WTC11 (cell line): ENCODE data around the gene THAP9. TPM values are rescaled to one million over a fixed set of nuclear protein-coding genes. Genes with fewer than 3 reads are reported as not detected.

Source experiments
- ATAC-seq: fragments of 200-7000 bp; cut with Tn5 transposase; 2 replicates; pipeline ENCODE4 v1.10.0; 2021; ENCODE audit warnings: mild to moderate bottlenecking, moderate library complexity
- CTCF ChIA-PET: fragments of 300-600 bp; sonication (Branson Sonifier 250); formaldehyde crosslinking; loops from one replicate; lab custom pipeline; 2021; ENCODE audit warnings: antibody characterized with exemption; lab: Charles Lee
- POLR2A ChIA-PET: fragments of 350-600 bp; sonication (Branson Sonifier 250); formaldehyde crosslinking; loops from one replicate; lab custom pipeline; 2021; ENCODE audit warnings: antibody characterized with exemption; lab: Charles Lee
- DNase-seq: peaks from one replicate; pipeline ENCODE4 v3.0.0; 2021; ENCODE audit warnings: low spot score
- H3K27ac Mint-ChIP-seq: 2 replicates; pipeline ENCODE4 v1.8.0; 2021; ENCODE audit warnings: mixed read lengths
- H3K27me3 Mint-ChIP-seq: 2 replicates; pipeline ENCODE4 v1.8.0; 2021; ENCODE audit warnings: low read depth, mild to moderate bottlenecking, moderate library complexity, mixed read lengths
- H3K36me3 Mint-ChIP-seq: 2 replicates; pipeline ENCODE4 v1.8.0; 2021; ENCODE audit warnings: mixed read lengths
- H3K4me1 Mint-ChIP-seq: 2 replicates; pipeline ENCODE4 v1.8.0; 2022; ENCODE audit warnings: mixed read lengths
- H3K4me3 Mint-ChIP-seq: 2 replicates; pipeline ENCODE4 v1.8.0; 2021; ENCODE audit warnings: mild to moderate bottlenecking, moderate library complexity, mixed read lengths
- H3K9me3 Mint-ChIP-seq: 2 replicates; pipeline ENCODE4 v1.8.0; 2021; ENCODE audit warnings: mixed read lengths
- ATF1 ChIP-seq: sonication (generic); formaldehyde crosslinking; IDR thresholded peaks from 2 replicates; pipeline ENCODE4 v1.8.1; 2023; ENCODE audit warnings: mild to moderate bottlenecking, moderate library complexity, missing genetic modification reagents
- CBFB ChIP-seq: sonication (generic); formaldehyde crosslinking; IDR thresholded peaks from 2 replicates; pipeline ENCODE4 v1.8.1; 2022; ENCODE audit warnings: mild to moderate bottlenecking, low read depth, missing genetic modification reagents
- E2F1 ChIP-seq: sonication (generic); formaldehyde crosslinking; IDR thresholded peaks from 2 replicates; pipeline ENCODE4 v1.8.0; 2022; ENCODE audit warnings: mild to moderate bottlenecking, missing genetic modification reagents
- E2F4 ChIP-seq: sonication (generic); formaldehyde crosslinking; IDR thresholded peaks from 2 replicates; pipeline ENCODE4 v1.8.1; 2022; ENCODE audit warnings: low read depth, mild to moderate bottlenecking, moderate library complexity, missing genetic modification reagents, borderline replicate concordance
- FOXJ3 ChIP-seq: sonication (generic); formaldehyde crosslinking; IDR thresholded peaks from 2 replicates; pipeline ENCODE4 v1.9.0; 2021; ENCODE audit warnings: missing genetic modification reagents, mild to moderate bottlenecking, borderline replicate concordance
- HMGA2 ChIP-seq: fragments of 250-450 bp; sonication (Bioruptor Pico); IDR thresholded peaks from 2 replicates; pipeline ENCODE4 v1.4.0; 2021; ENCODE audit warnings: mild to moderate bottlenecking, moderate library complexity
- PRDM15 ChIP-seq: sonication (generic); formaldehyde crosslinking; IDR thresholded peaks from 2 replicates; pipeline ENCODE4 v1.8.0; 2022; ENCODE audit warnings: missing genetic modification reagents
- SMAD4 ChIP-seq: sonication (generic); formaldehyde crosslinking; IDR thresholded peaks from 2 replicates; pipeline ENCODE4 v1.8.0; 2022; ENCODE audit warnings: mild to moderate bottlenecking, missing genetic modification reagents
- SP1 ChIP-seq: sonication (generic); formaldehyde crosslinking; conservative IDR thresholded peaks from 2 replicates; pipeline ENCODE4 v1.8.1; 2022; ENCODE audit warnings: missing genetic modification reagents
- TP53 ChIP-seq: sonication (generic); formaldehyde crosslinking; IDR thresholded peaks from 2 replicates; pipeline ENCODE4 v1.8.1; 2023; ENCODE audit warnings: mild to moderate bottlenecking, missing genetic modification reagents
- ZBTB43 ChIP-seq: sonication (generic); formaldehyde crosslinking; IDR thresholded peaks from 2 replicates; pipeline ENCODE4 v1.8.1; 2023; ENCODE audit warnings: mild to moderate bottlenecking, missing genetic modification reagents
- ZNF263 ChIP-seq: sonication (generic); formaldehyde crosslinking; IDR thresholded peaks from 2 replicates; pipeline ENCODE4 v1.8.1; 2022; ENCODE audit warnings: low read depth, mild to moderate bottlenecking, moderate library complexity, missing genetic modification reagents
- total RNA-seq: library from RNA; stranded (reverse); gene quantifications from 3 replicates; pipeline ENCODE4 v1.2.3, GENCODE V29; 2021
- TF ChIP-seq, protein P1 (sequence below): sonication (generic); formaldehyde crosslinking; IDR thresholded peaks from 2 replicates; pipeline ENCODE4 v1.8.0; 2023; ENCODE audit warnings: missing genetic modification reagents
- TF ChIP-seq, protein P2 (sequence below): fragments of 250-450 bp; sonication (Bioruptor Pico); IDR thresholded peaks from 2 replicates; pipeline ENCODE4 v1.9.0; 2021; ENCODE audit warnings: mild to moderate bottlenecking
- TF ChIP-seq, protein P3 (sequence below): fragments of 200-600 bp; IDR thresholded peaks from 2 replicates; pipeline ENCODE4 v1.8.0; 2022; ENCODE audit warnings: antibody characterized with exemption
- TF ChIP-seq, protein P4 (sequence below): fragments of 250-450 bp; sonication (Bioruptor Pico); conservative IDR thresholded peaks from 2 replicates; pipeline ENCODE4 v1.9.0; 2021; ENCODE audit warnings: mild to moderate bottlenecking

THAP9 gene
- total RNA-seq, 1 experiment from 2014 or later: 17.7 TPM

DNA sequence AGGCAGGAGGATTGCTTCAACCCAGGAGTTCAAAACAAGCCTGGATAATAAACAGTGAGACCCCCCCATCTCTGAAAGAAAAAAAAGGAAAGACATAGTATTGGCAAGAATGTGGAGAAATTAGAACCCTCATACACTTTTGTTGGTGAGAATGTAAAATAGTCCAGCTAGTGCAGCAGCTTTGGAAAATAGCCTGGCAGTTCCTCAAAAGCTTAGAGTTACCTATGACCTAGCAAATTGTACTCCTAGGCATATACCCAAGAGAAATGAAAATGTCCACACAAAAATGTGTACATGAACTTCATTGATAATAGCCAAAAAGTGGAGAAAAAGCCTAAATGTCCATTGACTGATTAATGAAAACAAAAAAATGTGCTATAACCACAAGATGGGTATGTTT lies 21.3 kb downstream of the THAP9 start (continued):
- no peak for TF ChIP-seq PRDM15
- no peak for TF ChIP-seq ATF1 (CRISPR knock-in tag)
- TF ChIP-seq E2F4 (CRISPR knock-in tag): no peak
- TF ChIP-seq, protein P1, sequence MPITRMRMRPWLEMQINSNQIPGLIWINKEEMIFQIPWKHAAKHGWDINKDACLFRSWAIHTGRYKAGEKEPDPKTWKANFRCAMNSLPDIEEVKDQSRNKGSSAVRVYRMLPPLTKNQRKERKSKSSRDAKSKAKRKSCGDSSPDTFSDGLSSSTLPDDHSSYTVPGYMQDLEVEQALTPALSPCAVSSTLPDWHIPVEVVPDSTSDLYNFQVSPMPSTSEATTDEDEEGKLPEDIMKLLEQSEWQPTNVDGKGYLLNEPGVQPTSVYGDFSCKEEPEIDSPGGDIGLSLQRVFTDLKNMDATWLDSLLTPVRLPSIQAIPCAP (CRISPR knock-in tag): no peak
- TF ChIP-seq, protein P2, sequence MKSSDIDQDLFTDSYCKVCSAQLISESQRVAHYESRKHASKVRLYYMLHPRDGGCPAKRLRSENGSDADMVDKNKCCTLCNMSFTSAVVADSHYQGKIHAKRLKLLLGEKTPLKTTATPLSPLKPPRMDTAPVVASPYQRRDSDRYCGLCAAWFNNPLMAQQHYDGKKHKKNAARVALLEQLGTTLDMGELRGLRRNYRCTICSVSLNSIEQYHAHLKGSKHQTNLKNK: no peak

DNA sequence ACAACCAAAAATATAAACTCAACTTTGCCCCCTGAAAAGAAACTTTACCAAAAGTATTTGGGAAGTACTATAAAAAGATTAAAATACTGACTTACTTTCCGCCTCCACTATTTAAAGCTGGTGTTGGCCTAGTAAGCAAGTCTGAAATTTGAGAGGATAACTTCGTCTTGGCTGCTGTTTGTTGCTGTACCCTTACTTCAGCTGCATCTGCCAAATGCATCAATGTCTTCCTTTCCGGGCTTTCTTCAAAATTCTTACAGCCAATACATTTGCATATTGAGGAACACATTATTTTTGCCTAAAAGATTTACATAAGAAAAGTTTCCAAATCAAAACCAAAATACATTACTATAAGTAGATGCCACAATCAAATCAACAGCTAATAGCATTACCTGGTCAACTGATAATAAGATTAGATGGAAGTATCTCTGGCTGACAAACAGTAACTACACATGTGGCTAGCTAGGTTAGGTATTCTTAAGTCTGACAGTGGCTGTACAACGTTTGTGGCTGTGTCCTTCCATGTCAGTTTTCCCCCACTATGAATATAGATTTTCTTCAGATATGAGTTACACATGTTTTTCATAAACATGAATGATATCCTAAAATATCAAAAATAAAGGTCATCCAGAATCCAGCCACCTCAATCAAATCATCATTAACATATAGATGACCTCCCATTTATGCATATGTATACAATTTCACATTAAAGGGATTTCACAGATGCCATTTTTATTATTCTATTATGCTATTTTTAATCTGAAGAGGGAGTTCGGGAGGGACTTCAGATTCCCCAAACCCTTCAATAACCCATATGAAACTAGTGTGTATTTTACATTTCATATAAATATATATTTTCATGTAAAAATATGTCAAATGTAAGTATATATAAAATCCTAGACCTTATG lies 30.6 kb downstream of the THAP9 start:
- ChIA-PET POLR2A (no interaction called here), CTCF (no interaction called here)
- DNase-seq (no peak), ATAC-seq (no peak)
- Mint-ChIP-seq H3K27ac (no peak overlapping the region), H3K27me3 (no peaks in the 10 kb centered on the region), H3K4me1 (no peaks in the 10 kb centered on the region), H3K4me3 (no peak overlapping the region), H3K9me3 (no peaks in the 10 kb centered on the region), H3K36me3 (peaks cover 11% of the 10 kb centered on the region)
- TF ChIP-seq CBFB (CRISPR knock-in tag): no peak
- TF ChIP-seq, protein P3, sequence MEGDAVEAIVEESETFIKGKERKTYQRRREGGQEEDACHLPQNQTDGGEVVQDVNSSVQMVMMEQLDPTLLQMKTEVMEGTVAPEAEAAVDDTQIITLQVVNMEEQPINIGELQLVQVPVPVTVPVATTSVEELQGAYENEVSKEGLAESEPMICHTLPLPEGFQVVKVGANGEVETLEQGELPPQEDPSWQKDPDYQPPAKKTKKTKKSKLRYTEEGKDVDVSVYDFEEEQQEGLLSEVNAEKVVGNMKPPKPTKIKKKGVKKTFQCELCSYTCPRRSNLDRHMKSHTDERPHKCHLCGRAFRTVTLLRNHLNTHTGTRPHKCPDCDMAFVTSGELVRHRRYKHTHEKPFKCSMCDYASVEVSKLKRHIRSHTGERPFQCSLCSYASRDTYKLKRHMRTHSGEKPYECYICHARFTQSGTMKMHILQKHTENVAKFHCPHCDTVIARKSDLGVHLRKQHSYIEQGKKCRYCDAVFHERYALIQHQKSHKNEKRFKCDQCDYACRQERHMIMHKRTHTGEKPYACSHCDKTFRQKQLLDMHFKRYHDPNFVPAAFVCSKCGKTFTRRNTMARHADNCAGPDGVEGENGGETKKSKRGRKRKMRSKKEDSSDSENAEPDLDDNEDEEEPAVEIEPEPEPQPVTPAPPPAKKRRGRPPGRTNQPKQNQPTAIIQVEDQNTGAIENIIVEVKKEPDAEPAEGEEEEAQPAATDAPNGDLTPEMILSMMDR: no peak
- TF ChIP-seq TP53 (CRISPR knock-in tag): no peak
- TF ChIP-seq, protein P4, sequence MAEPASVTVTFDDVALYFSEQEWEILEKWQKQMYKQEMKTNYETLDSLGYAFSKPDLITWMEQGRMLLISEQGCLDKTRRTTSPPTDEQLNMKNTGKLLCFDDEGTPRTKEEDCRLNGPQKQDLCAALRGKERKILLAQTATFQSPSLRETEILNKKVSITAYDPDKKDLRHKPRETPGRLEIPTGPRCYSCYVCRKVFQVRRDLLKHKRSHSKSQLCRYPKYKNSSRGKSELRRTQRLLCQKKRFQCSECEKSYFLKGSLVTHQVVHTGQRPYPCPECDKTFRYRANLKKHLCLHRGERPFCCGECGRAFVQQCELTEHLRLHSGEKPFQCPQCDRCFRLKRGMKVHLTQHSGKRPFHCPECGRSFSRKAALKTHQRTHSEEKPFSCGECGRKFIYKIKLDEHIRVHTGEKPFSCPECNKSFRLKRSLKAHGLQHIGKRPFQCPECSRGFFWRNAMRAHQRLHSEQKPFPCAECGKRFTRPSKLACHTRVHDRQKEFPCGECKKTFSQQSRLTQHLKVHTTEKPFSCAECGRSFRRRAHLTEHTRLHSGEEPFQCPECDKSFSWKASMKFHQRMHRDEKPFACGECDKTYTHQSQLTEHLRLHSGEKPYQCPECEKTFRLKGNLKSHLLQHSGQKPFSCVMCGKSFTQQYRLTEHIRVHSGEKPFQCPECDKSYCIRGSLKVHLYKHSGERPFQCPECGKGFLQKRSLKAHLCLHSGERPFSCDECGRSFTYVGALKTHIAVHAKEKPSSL: no peak
- TF ChIP-seq FOXJ3 (CRISPR knock-in tag): no peak
- no peak for TF ChIP-seq HMGA2 (CRISPR knock-in tag)
- no peak for TF ChIP-seq SP1 (CRISPR knock-in tag)
- no peak for TF ChIP-seq SMAD4 (CRISPR knock-in tag)
- no peak for TF ChIP-seq PRDM15
- no peak for TF ChIP-seq E2F1 (CRISPR knock-in tag)
- no peak for TF ChIP-seq ZBTB43
- TF ChIP-seq ZNF263 (CRISPR knock-in tag): no peak
